Measurements from ENCODE around the gene CDH4.

The CDH4 gene

DNA sequence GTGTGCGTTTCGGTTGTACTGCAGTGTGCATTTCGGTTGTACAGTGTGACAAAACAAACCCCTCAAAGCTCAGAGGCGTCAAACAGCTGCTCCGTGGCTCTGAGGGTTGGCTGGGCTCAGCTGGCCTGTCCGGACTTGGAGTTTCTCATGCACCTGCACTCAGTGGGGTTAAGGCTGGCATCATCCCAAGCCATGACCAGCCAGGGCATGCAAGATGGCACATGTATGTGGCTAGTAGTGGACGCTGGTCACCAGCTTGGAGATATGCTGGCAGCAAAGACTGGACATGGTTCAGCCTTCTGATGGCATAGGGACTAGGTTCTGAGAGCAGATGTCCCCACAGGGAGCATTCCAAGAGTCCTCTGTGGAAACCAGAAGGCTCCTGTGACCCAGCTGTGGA lies 187.2 kb downstream of the CDH4 start:
- H4K20me1 ChIP-seq (ENCODE audit: insufficient read depth, low read length), result peaks cover 7% of the 10 kb centered on the region; the same call in 1 of the 2 replicates
- H3K9me3 ChIP-seq (ENCODE audit: insufficient read depth, low read length, severe bottlenecking), result no peaks in the 10 kb centered on the region
- H3K79me2 ChIP-seq (ENCODE audit: insufficient read depth, low read length), result no peaks in the 10 kb centered on the region
- no peak overlapping the region for H3K4me3 ChIP-seq (ENCODE audit: low read depth in 1 of 2, low read length in 2 of 2)
- no peak overlapping the region for H3K9ac ChIP-seq (ENCODE audit: low read depth, low read length)
- TF ChIP-seq EZH2 (IDR thresholded peaks at IDR 0.05; ENCODE audit: borderline replicate concordance, low read depth, low read length, severe bottlenecking), result no peak
- TF ChIP-seq, protein P1, sequence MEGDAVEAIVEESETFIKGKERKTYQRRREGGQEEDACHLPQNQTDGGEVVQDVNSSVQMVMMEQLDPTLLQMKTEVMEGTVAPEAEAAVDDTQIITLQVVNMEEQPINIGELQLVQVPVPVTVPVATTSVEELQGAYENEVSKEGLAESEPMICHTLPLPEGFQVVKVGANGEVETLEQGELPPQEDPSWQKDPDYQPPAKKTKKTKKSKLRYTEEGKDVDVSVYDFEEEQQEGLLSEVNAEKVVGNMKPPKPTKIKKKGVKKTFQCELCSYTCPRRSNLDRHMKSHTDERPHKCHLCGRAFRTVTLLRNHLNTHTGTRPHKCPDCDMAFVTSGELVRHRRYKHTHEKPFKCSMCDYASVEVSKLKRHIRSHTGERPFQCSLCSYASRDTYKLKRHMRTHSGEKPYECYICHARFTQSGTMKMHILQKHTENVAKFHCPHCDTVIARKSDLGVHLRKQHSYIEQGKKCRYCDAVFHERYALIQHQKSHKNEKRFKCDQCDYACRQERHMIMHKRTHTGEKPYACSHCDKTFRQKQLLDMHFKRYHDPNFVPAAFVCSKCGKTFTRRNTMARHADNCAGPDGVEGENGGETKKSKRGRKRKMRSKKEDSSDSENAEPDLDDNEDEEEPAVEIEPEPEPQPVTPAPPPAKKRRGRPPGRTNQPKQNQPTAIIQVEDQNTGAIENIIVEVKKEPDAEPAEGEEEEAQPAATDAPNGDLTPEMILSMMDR (IDR thresholded peaks at IDR 0.05; ENCODE audit: borderline replicate concordance, extremely low read depth, low read length, poor library complexity, severe bottlenecking), result no peak
- H3K4me2 ChIP-seq (ENCODE audit: insufficient read depth, low read length), result no peak overlapping the region
- H2AFZ ChIP-seq (ENCODE audit: low read depth, low read length), result no peak overlapping the region
- DNase-seq (no peak), ATAC-seq (ENCODE audit: insufficient read depth, low read depth) (no peak)
- no peaks in the 10 kb centered on the region for H3K4me1 ChIP-seq (ENCODE audit: insufficient read depth, low read length)
- no peaks in the 10 kb centered on the region for H3K27me3 ChIP-seq (ENCODE audit: insufficient read depth, low read length, poor library complexity)
- no peaks in the 10 kb centered on the region for H3K36me3 ChIP-seq (ENCODE audit: insufficient read depth, low read length)
- H3K27ac ChIP-seq (ENCODE audit: low read length), result no peak overlapping the region

DNA sequence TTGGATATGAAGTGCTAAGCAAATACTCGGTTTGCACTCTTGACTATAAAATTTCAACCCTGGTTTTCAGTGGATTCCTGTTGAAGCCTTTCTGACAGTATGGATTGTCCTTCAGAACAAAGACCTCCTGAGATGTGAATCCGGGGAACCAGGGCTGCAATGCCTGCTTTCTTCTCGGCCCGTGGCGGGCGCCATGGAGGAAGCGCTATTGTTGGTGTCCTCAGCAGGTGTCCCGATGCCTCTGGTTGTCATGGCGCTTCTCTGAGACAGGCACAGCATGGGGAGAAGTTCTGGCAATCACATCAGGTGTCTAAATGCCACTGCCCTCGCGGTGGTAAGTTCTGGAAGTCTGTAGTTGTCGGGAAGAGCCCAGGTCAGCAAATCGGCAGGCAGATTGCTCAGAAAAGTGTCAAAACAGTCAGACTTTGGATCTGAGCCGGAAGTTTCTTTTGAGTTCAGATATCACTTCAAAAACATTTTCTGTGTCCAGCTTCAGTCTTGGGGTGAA lies 188.5 kb downstream of the CDH4 start:
- H3K4me3 ChIP-seq (ENCODE audit: low read depth in 1 of 2, low read length in 2 of 2), result no peak overlapping the region
- ATAC-seq (ENCODE audit: insufficient read depth, low read depth), result no peak
- TF ChIP-seq, protein P1 (IDR thresholded peaks at IDR 0.05; ENCODE audit: borderline replicate concordance, extremely low read depth, low read length, poor library complexity, severe bottlenecking), result no peak
- no peak for TF ChIP-seq EZH2 (IDR thresholded peaks at IDR 0.05; ENCODE audit: borderline replicate concordance, low read depth, low read length, severe bottlenecking)
- no peak overlapping the region for H2AFZ ChIP-seq (ENCODE audit: low read depth, low read length)
- H3K36me3 ChIP-seq (ENCODE audit: insufficient read depth, low read length), result no peaks in the 10 kb centered on the region
- H3K27me3 ChIP-seq (ENCODE audit: insufficient read depth, low read length, poor library complexity), result no peaks in the 10 kb centered on the region
- DNase-seq, result no peak
- no peak overlapping the region for H3K27ac ChIP-seq (ENCODE audit: low read length)
- peaks cover 4% of the 10 kb centered on the region; the same call in 1 of the 2 replicates for H4K20me1 ChIP-seq (ENCODE audit: insufficient read depth, low read length)
- H3K4me1 ChIP-seq (ENCODE audit: insufficient read depth, low read length), result no peaks in the 10 kb centered on the region
- H3K79me2 ChIP-seq (ENCODE audit: insufficient read depth, low read length), result no peaks in the 10 kb centered on the region
- H3K9me3 ChIP-seq (ENCODE audit: insufficient read depth, low read length, severe bottlenecking), result no peaks in the 10 kb centered on the region
- H3K4me2 ChIP-seq (ENCODE audit: insufficient read depth, low read length), result no peak overlapping the region
- no peak overlapping the region for H3K9ac ChIP-seq (ENCODE audit: low read depth, low read length)

DNA sequence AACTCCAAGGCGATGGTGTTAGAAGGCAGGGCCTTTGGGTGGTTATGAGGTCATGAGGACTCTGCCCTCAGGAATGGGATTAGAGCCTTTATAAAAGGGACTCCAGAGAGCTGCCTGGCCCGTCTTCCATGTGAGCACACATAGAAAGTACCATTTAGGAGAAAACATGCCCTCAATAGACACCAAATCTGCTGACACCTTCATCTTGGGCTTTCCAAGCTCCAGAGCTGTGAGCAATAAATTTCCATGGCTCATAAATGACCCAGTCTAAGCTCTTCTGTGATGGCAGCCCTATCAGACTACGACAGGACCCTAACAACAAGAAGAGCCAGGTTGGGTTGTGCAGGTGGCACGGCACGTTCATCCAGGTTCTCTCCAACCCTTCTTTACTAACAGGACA lies 189.5 kb downstream of the CDH4 start:
- H3K27ac ChIP-seq (ENCODE audit: low read length), result no peak overlapping the region

More for the DNA sequence above, 189.5 kb downstream of the CDH4 start:
- ATAC-seq (ENCODE audit: insufficient read depth, low read depth) (no peak), DNase-seq (no peak)
- Histone ChIP-seq H2AFZ (ENCODE audit: low read depth, low read length) (no peak overlapping the region), H4K20me1 (ENCODE audit: insufficient read depth, low read length) (no peaks in the 10 kb centered on the region), H3K4me1 (ENCODE audit: insufficient read depth, low read length) (no peaks in the 10 kb centered on the region), H3K79me2 (ENCODE audit: insufficient read depth, low read length) (no peaks in the 10 kb centered on the region), H3K4me3 (ENCODE audit: low read depth in 1 of 2, low read length in 2 of 2) (no peak overlapping the region), H3K27me3 (ENCODE audit: insufficient read depth, low read length, poor library complexity) (no peaks in the 10 kb centered on the region), H3K9me3 (ENCODE audit: insufficient read depth, low read length, severe bottlenecking) (no peaks in the 10 kb centered on the region), H3K36me3 (ENCODE audit: insufficient read depth, low read length) (no peaks in the 10 kb centered on the region), H3K9ac (ENCODE audit: low read depth, low read length) (no peak overlapping the region), H3K4me2 (ENCODE audit: insufficient read depth, low read length) (no peak overlapping the region)
- TF ChIP-seq, protein P1 (IDR thresholded peaks at IDR 0.05; ENCODE audit: borderline replicate concordance, extremely low read depth, low read length, poor library complexity, severe bottlenecking), result no peak
- no peak for TF ChIP-seq EZH2 (IDR thresholded peaks at IDR 0.05; ENCODE audit: borderline replicate concordance, low read depth, low read length, severe bottlenecking)
